ENCODE data around the gene SLC9A3.

Gene SLC9A3

DNA sequence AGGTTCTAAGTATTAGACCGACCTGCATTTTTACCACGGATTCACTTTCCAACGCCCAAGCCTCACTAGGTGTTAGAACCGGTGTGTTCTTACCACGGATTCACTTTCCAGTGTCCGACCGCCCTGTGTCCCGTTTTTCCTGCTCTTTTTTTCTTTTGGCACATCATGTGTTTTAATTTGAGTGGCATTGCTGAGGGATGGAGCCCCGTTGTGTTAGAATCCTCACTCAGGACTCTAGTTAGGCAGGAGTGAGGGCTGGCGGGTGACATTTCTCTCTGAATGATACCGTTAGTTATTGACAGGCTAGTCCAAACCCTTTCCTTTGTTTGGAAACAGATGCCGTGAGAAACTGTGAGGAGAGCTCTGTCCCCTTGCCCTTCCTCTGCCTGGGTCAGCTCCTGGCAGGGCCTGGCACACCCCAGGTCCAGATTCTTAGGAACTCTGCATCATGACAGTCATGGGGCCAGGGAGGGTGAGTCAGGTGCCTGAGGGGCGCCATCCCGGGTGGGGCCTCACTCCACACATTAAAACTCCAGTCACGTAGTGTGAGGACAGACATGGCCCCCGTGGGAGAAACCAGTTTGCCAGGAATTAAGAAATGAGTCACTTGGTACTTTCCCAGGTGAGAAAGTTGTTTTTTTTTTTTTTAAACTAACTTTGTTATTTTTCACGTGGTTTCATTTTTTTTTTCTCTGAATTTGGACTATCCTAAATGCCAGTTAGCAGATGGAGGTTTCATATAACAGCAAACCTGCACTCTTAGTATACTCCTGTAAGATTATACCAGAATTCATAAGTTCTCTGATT lies 65.5 kb downstream of the SLC9A3 start:
- DNase-seq (ENCODE audit: low read depth): no peak

DNA sequence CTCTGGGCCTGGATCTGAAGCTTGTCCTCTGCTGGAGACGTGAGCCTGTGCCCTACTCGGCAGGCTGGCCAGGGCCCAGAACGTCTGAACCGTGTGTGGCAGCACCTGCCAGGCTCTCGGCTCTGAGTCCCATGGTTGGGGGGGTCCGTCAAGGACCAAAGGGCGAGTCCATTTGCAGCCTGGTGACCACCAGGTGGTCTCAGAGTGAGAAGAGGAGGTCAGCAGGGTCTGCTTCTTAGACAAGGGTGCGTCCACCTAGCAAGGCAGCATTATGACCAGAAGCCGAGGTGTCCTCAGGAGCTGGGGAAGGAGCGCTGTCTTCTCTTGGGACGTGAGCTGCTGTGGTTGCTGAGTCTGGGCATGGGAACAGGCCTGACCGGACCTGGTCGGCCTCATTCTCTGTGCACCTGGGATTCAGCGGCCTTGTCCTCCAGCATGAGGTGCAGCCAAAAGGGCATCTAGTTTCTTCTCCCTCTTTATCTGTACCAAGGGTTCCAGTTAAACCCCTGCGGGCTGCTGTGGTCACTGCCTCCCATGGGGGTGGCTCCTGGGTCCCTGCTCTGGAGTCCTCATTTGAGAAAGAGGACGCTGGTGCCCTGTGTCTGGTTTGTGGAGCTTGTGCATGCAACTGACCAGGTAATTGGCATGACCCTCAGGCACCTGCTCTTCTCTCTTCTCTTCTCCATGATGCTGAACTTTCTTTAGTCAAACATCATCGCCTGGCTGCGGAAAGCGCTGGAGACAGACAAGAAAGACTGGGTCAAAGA lies 66.9 kb downstream of the SLC9A3 start:
- no peak for DNase-seq (ENCODE audit: low read depth)

DNA sequence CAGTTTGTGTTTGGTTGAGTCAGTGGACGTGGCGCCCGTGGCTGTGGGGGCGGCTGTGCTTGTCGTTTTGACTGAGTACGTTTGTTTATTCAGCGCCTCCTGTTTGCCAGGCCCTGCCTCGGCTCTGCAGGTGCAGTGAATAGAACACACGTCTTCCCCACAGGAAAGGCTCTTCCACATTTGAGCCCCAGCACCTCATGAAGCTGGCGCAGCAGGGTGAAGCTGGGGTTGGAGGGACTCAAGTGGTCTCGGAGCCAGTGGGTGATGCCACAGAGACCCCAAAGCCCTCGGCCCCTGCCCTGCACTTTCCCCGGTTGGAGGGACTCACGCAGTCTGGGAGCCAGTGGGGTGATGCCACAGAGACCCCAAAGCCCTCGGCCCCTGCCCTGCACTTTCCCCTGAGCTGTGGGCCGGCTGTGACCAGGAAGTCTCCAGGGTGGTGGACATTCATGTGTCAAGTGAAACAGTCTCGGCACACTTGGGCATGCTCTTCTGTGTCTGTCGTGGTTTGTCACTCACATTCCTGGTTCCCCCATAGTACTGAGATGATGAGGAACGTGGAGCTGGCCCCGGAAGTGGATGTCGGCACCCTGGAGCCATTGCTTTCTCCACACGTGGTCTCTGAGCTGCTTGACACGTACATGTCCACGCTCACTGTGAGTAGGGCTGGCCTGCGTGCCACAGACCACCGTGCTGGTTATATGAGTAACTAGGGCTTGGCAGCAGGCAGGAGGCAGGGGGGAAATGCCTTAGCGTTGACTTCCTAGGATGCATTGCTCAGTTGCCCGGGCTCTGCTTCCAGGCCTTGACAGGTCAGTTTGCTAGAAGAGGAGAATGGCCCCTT lies 67.7 kb downstream of the SLC9A3 start:
- no peak for DNase-seq (ENCODE audit: low read depth)

DNA sequence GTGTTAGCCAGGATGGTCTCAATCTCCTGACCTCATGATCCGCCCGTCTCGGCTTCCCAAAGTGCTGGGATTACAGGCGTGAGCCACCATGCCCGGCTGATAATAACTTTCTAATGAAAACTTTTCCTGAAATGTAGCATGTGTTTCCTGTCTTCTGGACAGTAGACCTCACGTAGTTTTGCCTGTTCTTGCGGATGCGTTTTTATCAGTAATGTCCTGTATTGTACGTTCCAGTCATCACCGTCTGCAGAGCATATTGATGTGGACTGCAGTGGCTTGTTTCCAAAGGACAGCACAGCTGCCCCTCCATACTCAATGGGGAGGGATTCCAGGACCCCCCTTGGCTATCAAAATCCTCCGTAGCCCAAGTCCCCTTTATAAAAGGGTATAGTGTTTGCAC lies 68.4 kb downstream of the SLC9A3 start:
- DNase-seq (ENCODE audit: low read depth): no peak

DNA sequence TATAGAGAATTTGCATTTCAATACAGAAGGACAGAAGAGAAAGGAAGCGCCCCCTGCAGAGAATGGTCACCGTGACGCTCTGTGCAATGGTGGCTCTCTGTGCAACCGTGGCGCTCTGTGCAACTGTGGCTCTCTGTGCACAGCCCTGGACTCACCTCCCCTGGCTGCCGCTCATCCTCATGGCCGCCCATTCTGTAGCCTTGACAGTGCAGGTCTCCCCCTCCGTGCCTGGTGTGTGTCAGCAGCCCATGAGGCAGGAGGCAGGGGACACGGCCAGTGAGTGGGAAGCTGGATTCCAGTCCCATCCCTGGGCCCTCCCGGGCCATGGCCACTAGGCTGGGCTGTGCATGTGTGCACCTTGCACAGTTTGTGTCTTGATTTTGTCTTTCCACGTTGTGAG lies 69.3 kb downstream of the SLC9A3 start:
- no peak for DNase-seq (ENCODE audit: low read depth)

DNA sequence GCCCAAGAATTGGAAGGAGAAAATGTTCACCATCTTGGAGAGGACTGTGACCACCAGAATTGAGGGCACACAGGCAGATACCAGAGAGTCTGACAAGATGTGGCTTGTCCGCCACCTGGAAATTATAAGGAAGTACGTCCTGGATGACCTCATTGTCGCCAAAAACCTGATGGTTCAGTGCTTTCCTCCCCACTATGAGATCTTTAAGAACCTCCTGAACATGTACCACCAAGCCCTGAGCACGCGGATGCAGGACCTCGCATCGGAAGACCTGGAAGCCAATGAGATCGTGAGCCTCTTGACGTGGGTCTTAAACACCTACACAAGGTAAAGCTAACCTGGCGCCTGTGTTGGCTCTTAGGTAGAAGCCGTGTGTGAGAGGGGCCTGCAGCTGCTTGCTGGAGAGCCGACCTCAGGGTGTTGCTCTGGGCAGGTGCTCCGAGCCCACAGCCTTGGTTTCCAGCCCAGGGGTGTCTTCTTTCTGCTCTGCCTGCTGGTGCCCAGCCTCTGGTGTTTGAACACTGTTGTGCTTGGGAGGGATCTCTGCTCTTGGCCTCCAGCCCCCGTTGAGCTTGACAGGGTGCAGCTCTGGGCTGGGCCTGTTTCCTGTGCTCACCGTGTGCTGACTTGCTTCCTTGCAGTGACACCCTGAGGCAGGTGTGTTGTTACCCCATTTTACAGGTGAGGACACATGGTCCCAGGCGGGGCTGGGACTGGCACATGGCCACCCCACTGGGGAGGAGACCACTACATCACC lies 70.3 kb downstream of the SLC9A3 start:
- DNase-seq (ENCODE audit: low read depth): no peak

DNA sequence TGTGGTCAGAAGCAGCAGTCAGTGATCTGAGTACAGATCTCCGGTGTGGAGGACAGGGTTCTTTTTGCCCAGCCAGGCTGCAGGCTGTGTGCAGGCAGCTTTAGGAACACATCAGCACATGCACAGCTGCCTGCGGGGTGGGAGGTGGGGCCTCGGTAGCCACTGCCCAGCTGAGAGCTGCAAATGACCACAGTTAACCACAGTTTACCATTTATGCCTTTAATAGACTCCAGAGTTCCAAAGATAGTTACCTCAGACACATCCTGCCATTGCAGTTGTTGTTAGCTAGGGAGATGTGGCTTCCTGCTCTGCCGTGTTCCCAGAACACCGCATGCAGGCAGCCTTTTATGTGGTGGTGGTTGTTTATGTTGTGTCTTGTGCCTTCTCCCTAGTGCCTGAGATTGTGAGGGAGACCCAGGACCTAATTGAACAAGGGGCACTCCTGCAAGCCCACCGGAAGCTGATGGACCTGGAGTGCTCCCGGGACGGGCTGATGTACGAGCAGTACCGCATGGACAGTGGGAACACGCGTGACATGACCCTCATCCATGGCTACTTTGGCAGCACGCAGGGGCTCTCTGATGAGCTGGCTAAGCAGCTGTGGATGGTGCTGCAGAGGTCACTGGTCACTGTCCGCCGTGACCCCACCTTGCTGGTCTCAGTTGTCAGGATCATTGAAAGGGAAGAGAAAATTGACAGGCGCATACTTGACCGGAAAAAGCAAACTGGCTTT lies 71.1 kb downstream of the SLC9A3 start:
- DNase-seq (ENCODE audit: low read depth): no peak

DNA sequence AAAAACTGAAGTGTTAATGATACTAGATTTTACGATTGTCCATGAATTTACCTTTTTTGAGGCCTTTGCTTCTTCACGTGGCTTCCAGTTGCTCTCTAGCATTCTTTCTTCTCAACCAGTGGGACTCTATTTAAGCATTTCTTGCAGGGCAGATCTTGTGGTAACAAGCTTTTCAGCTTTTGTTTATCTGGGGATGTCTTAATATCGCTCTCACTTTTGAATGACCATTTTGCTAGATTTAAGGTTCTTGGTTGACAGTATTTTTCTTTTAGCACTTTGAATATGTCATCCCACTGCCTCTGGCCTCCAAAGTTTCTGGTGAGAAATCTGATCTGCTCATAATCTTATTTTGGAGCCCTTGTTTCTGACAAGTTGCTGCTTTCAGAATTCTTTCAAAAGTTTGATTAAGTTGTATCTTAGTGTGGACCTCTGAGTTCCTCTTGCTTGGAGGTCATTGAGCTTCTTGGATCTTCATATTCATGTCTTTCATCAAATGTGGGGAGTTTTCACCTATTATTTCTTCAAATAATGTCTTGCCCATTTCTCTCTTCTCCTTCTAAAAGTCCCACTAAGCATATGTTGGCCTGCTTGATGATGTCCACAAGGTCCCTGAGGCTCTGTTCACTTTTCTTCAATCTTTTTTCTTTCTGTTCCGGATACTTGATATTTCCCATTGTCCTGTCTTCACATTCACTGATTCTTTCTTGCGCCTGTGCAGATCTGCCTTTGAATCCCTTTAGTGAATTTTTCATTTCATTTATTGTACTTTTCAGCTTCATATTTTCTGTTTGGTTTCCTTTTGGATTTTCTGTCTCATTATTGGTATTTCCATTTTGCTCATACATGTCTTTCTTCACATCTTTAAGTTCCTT lies 72.4 kb downstream of the SLC9A3 start:
- DNase-seq (ENCODE audit: low read depth): no peak

DNA sequence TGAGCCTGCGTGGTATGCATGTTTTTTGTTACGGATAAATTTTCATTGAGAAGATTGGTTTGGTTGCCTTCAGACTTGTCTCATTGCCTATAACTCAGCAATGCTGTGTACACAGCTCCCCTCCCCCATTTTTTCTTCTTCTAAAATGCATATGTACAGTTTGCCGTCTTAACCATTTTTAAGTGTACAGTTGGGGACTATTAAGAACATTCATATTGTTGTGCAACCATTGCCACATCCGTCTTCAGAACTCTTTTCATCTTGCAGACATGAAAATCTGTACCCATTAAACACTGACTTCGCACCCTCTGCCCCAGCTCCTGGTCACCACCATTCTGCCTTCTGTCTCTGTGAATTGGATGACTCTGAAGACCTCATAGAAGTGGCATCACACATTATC lies 75.1 kb downstream of the SLC9A3 start:
- no peak for DNase-seq (ENCODE audit: low read depth)

DNA sequence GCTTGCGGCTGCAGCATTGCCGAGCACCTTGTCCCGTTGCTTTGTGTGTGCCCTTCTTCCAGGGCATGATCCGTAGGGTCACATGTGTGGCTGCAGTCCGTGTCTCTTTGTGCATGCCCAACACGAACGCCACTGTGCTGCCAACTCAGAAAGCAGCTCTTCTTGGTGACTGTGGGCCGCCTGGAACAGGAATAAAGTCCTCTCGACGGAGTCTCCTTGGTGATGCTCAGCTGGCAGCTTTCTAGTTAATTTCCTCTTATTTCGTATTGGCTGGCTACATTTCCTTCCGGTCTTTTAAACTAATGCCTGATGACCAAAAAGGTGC lies 75.5 kb downstream of the SLC9A3 start:
- no peak for DNase-seq (ENCODE audit: low read depth)

DNA sequence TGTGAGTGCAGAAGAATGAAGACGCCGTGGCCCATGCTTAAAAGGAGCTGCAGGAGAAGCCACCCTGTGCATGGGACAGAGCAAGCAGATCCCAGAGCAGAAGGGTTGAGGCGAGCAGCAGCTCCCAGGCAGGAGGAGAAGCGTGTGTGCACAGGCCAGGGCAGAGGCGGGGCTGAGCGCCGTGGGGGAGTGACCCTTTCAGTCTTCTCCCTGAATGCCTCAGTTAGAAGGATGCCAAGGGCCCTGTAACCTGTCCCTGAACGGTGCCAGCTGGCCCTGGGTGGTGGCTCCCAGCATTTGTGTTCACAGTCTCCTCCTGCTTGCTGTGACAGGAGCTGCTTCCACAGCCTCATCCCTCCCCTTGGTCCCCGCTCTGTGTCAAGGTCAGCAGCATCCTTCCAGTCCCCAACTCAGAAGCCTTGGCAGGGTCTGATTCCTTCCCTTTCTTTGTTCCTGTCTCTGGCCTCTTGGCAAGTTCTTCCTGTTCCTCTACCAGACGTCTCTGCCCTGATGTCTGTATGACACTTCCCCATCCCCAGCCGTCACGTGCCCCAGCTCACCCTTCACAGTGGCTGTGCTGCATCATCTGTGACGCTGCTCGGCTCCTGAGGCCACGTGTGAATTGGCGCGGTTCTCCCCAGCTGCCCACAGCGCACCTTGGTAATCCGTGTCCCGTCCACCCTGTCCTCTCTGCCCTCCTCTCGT lies 76.0 kb downstream of the SLC9A3 start:
- no peak for DNase-seq (ENCODE audit: low read depth)

DNA sequence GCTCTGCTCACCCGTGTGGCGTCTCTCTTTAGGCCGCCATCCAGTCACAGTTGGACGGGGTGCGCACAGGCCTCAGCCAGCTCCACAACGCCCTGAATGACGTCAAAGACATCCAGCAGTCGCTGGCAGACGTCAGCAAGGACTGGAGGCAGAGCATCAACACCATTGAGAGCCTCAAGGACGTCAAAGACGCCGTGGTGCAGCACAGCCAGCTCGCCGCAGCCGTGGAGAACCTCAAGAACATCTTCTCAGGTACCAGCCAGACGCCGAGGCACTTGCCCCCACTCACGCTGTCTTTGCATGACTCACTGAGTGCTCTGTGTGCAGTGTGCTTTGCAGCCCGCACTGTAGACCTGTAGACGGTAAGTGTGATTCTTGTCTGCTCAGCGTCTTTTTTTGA lies 76.7 kb downstream of the SLC9A3 start:
- no peak for DNase-seq (ENCODE audit: low read depth)

DNA sequence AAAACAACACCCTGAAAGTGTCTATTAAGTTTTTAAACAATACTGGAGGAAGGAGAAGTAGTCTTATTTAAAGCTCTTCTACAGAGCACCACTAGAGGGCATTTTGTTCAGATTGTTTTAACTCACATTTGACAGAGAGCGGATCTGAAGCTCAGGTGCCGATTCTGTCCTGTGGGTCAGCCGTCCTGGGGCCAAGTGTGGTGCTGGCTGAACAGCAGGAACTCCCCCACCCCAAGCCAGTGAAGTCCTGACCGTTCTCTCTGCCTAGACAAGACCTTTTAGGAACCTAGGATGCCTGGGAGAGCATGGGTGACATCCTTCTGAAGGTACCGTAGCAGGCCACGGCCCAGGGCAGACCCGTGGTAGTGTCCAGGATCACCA lies 77.4 kb downstream of the SLC9A3 start:
- no peak for DNase-seq (ENCODE audit: low read depth)

DNA sequence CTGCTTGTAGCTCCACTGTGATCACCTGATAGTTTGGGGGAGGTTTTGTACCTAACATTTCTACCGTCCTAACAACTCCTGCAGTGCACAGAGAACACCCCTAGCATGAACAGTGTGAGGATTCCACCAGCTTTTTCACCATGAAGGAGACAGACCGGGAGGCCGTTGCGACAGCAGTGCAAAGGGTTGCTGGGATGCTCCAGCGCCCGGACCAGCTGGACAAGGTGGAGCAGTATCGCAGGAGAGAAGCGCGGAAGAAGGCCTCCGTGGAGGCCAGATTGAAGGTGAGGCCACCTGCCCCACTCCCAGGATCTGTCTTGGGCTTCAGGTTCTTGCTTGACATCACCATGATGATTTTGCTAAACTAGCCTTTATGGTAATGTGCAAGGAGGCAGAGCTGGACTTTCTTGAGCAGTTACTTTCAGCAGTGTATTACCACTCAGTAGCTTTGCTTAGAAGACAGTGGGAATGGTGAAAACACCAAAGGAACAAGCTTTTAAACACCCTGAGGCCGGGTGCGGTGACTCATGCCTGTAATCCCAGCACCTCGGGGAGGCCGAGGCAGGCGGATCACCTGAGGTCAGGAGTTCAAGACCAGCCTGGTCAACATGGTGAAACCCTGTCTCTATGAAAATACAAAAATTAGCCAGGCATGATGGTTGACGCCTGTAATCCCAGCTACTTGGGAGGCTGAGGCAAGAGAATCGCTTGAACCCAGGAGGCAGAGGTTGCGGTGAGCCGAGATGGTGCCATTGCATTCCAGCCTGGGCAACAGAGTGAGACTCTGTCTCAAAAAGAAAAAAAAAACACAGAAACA lies 78.0 kb downstream of the SLC9A3 start:
- no peak for DNase-seq (ENCODE audit: low read depth)

DNA sequence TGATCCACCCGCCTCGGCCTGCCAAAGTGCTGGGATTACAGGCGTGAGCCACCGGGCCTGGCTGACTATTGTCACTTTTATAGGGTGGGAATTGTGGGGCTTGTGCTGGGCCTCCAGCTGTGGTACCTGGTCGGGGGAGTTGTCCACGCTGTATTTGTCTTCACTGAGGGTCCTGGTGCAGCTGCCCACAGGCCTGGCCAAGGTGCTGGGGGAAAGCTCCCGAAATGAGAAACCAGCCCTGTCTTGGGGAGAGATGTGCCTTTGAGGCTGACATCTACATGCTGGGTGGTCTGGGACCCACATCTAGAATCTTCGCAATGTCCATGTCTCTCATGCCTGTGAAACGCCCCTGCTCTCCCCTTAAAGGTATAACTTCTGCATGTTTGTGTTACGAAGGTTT lies 78.7 kb downstream of the SLC9A3 start:
- DNase-seq (ENCODE audit: low read depth): no peak

DNA sequence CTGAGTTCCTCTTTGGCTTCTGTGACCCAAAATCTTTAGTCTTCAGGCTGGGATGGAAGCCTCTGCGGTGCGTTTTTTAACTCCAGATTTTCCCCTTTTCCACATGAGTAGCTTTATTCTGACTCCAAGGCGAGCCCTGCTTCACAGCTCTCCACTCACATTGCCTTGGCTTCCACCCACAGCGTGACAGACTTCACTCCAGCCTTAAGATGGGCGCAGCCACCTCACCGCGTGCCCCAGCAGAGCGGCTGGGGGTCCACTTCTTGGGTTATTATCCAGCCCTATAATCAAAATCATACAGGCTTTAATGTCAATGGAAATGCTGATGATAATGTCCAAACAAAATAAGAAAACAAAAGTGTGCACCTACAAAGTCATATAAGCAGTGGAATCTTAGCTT lies 80.0 kb downstream of the SLC9A3 start:
- DNase-seq (ENCODE audit: low read depth): no peak

DNA sequence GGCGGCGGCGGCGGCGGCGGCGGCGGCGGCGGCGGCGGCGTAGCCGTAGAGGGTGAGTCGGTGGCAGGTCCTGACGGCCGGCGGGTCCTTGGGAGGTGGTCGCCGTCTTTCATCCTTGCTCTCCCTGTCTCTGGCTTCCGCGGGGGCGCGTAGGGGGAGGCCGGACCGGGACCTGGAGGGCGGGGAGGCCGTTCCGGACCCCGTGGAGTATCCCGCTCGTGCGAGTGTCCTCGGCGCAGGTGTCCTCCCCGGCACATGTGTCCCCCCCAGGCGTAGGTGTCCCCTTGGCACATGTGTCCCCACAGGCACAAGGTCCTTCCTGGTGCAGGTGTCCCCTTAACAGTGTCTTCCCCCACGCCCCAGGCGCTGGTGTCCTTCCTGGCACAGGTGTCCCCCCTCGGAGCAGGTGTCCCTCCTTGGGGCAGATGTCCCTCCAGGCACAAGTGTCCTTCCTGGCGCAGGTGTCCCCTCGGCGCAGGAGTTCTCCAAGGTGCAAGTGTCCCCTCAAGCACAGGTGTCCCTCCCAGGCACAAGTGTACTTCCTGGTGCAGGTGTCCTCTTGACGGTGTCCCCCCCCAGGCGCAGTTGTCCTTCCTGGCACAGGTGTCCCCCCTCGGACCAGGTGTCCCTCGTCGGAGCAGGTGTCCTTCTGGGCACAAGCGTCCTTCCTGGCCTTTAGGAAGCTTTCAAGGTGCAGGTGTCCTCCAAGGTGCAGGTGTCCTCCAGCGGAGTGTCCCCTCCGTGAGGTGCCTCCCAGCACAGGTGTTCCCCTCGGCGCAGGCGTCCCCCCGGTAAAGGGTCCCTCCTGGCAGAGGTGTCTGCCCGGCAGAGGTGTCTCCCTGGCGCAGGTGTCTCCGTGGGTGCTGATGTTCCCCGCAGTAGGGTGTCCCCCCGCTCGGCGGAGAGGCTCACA lies 80.8 kb downstream of the SLC9A3 start:
- DNase-seq (ENCODE audit: low read depth): no peak

Data from activated T-cell treated with anti-CD3 and anti-CD28 coated beads for 1 hour (primary cell).